K562 (cell line): ENCODE results near the gene MUC3A. TPM values are rescaled to one million over a fixed set of nuclear protein-coding genes. Genes with fewer than 3 reads are reported as not detected.

Source experiments
- ATAC-seq: fragments of 200-7000 bp; cut with Tn5 transposase; 3 replicates; pipeline ENCODE4 v1.9.1; 2020; ENCODE audit warnings: moderate library complexity
- BruUV-seq: library from RNA; stranded (reverse); fragments of 400-500 nt; replicated peaks from 2 replicates; lab custom pipeline; 2021; lab: Mats Ljungman, UMichigan
- CTCF ChIA-PET: fragments of 300-600 bp; formaldehyde crosslinking; extraction: SDS; loops from one replicate; lab custom pipeline; 2021; ENCODE audit warnings: low intra/inter-chr PET ratio; lab: Yijun Ruan, JAX
- POLR2A ChIA-PET: fragments of 300-600, 350-650 bp; sonication (Branson Sonifier 250); formaldehyde crosslinking; extraction: SDS; loops from one replicate; lab custom pipeline; 2021; ENCODE audit warnings: antibody characterized with exemption, inconsistent platforms; lab: Yijun Ruan, JAX
- DNase-seq, 4 experiments: peaks; one replicate each; pipeline versions ENCODE4 v3.0.0 to v3.0.0-alpha.2; 2011 to 2018; ENCODE audit warnings: low spot score in 3 of 4, mixed read lengths in 3 of 4; ENCODE audit errors: extremely low read depth in 1 of 4
- FAIRE-seq: peaks from 2 replicates; lab custom pipeline; 2011; peaks lifted over from hg19 to GRCh38; lab: Jason Lieb, UNC
- H2AFZ ChIP-seq: 2 replicates; pipeline ENCODE4 v1.6.0; 2011; ENCODE audit warnings: low read depth, low read length, control low read depth, inconsistent platforms
- H3K27ac ChIP-seq: fragments of 200-600 bp; 3 replicates; pipeline ENCODE4 v1.8.0; 2011; ENCODE audit warnings: low read depth, mild to moderate bottlenecking, control low read depth, inconsistent platforms, low read length, moderate library complexity, mixed read lengths; ENCODE audit errors: extremely low read depth
- H3K27me3 ChIP-seq, 2 experiments: fragments of 300-600 bp in 1 of 2; 2 replicates in 1 of 2; 3 replicates in 1 of 2; pipeline versions ENCODE4 v1.6.0 to v1.8.0; 2011; ENCODE audit warnings: inconsistent platforms in 2 of 2, low read length in 2 of 2, mild to moderate bottlenecking in 1 of 2, mixed read lengths in 1 of 2, moderate library complexity in 1 of 2; ENCODE audit not compliant: control insufficient read depth in 2 of 2, insufficient read depth in 2 of 2
- H3K36me3 ChIP-seq: fragments of 300-600 bp; 3 replicates; pipeline ENCODE4 v1.8.0; 2011; ENCODE audit warnings: mild to moderate bottlenecking, low read length, inconsistent platforms; ENCODE audit not compliant: control insufficient read depth, insufficient read depth
- H3K4me1 ChIP-seq, 2 experiments: fragments of 200-600 bp in 1 of 2; replicated peaks in 1 of 2; 2 replicates in 1 of 2; 3 replicates in 1 of 2; pipeline versions ENCODE4 v1.5.1 to v1.8.0; 2011; ENCODE audit warnings: inconsistent platforms in 2 of 2, low read length in 2 of 2, mild to moderate bottlenecking in 1 of 2, mixed read lengths in 1 of 2, moderate library complexity in 1 of 2; ENCODE audit not compliant: control insufficient read depth in 2 of 2, insufficient read depth in 2 of 2
- H3K4me2 ChIP-seq: 2 replicates; pipeline ENCODE4 v1.6.1; 2011; ENCODE audit warnings: low read length, control low read depth, inconsistent platforms, mixed read lengths; ENCODE audit not compliant: insufficient read depth
- H3K4me3 ChIP-seq: fragments of 200-600 bp; sonication (generic), shearing (Covaris generic); 2 replicates; pipeline ENCODE4 v1.5.1; 2016; ENCODE audit warnings: control low read depth, inconsistent platforms
- H3K79me2 ChIP-seq: fragments of 200-600 bp; 3 replicates; pipeline ENCODE4 v1.8.0; 2011; ENCODE audit warnings: low read length, inconsistent platforms; ENCODE audit not compliant: control insufficient read depth, insufficient read depth
- H3K9ac ChIP-seq, 2 experiments: 2 replicates each; pipeline versions ENCODE4 v1.6.0 to v1.6.1; 2011; ENCODE audit warnings: low read depth in 2 of 2, low read length in 2 of 2, control low read depth in 1 of 2, inconsistent platforms in 1 of 2, mild to moderate bottlenecking in 1 of 2, mixed read lengths in 1 of 2; ENCODE audit not compliant: insufficient read depth in 1 of 2
- H3K9me1 ChIP-seq: one replicate; pipeline ENCODE4 v1.6.0; 2011; ENCODE audit warnings: inconsistent platforms, mild to moderate bottlenecking, low read length, moderate library complexity; ENCODE audit not compliant: control insufficient read depth, insufficient read depth
- H3K9me3 ChIP-seq: replicated peaks from 2 replicates; pipeline ENCODE4 v1.5.1; 2011; ENCODE audit warnings: low read depth, low read length, inconsistent platforms; ENCODE audit not compliant: control insufficient read depth, insufficient read depth
- H4K20me1 ChIP-seq: replicated peaks from 2 replicates; pipeline ENCODE4 v1.6.1; 2011; ENCODE audit warnings: low read length, inconsistent platforms, mixed read lengths; ENCODE audit not compliant: control insufficient read depth, insufficient read depth
- BMI1 ChIP-seq: fragments of 150-350 bp; IDR thresholded peaks from 2 replicates; pipeline ENCODE4 v1.6.1; 2014; ENCODE audit warnings: low read length
- CBX1 ChIP-seq: sonication (generic); IDR thresholded peaks from 2 replicates; pipeline ENCODE4 v1.6.1; 2016; ENCODE audit warnings: antibody characterized with exemption, low read depth, mild to moderate bottlenecking
- E2F4 ChIP-seq: sonication (generic); formaldehyde crosslinking; IDR thresholded peaks from 2 replicates; pipeline ENCODE4 v1.8.0; 2022; ENCODE audit warnings: mild to moderate bottlenecking, low read depth, missing genetic modification reagents
- ETV5 ChIP-seq: sonication (generic); formaldehyde crosslinking; IDR thresholded peaks from 2 replicates; pipeline ENCODE4 v1.4.0; 2020; ENCODE audit warnings: low read depth, mild to moderate bottlenecking, missing genetic modification reagents
- FIP1L1 ChIP-seq: fragments of 200-400 bp; formaldehyde crosslinking; IDR thresholded peaks from 2 replicates; pipeline ENCODE4 v1.6.1; 2018; ENCODE audit warnings: mild to moderate bottlenecking, low read depth, low read length; ENCODE audit not compliant: poor library complexity, severe bottlenecking
- FOS ChIP-seq: IDR thresholded peaks from 3 replicates; pipeline ENCODE4 v1.6.1; 2011; ENCODE audit not compliant: insufficient read length; ENCODE audit errors: extremely low read depth
- HOXB6 ChIP-seq: fragments of 250-450 bp; sonication (Bioruptor Pico); IDR thresholded peaks from 2 replicates; pipeline ENCODE4 v1.5.1; 2022; ENCODE audit warnings: mild to moderate bottlenecking, borderline replicate concordance
- RAD21 ChIP-seq, 2 experiments: fragments of 250-450 bp in 1 of 2; fragments of 450-650 bp in 1 of 2; sonication (Bioruptor Pico) in 1 of 2; formaldehyde crosslinking in 1 of 2; IDR thresholded peaks in 1 of 2; conservative IDR thresholded peaks in 1 of 2; 2 replicates each; pipeline versions ENCODE4 v1.4.0 to v1.8.0; 2020 to 2022; ENCODE audit warnings: mild to moderate bottlenecking in 2 of 2, moderate library complexity in 1 of 2
- SMAD1 ChIP-seq: fragments of 150-350 bp; IDR thresholded peaks from 2 replicates; pipeline ENCODE4 v1.6.1; 2014; ENCODE audit warnings: low read length, low read depth; ENCODE audit not compliant: partially characterized antibody
- SMARCB1 ChIP-seq: IDR thresholded peaks from 2 replicates; pipeline ENCODE4 v1.6.1; 2011; ENCODE audit warnings: improper control_type of control experiment, low read depth; ENCODE audit not compliant: insufficient read length
- SOX6 ChIP-seq: fragments of 450-650 bp; IDR thresholded peaks from 2 replicates; pipeline ENCODE4 v1.6.1; 2014; ENCODE audit warnings: mild to moderate bottlenecking
- SRSF7 ChIP-seq: fragments of 200-400 bp; formaldehyde crosslinking; optimal IDR thresholded peaks from 2 replicates; pipeline ENCODE3; 2017; ENCODE audit warnings: mild to moderate bottlenecking, low read depth, low read length
- TFAP4 ChIP-seq: sonication (generic); formaldehyde crosslinking; IDR thresholded peaks from 2 replicates; pipeline ENCODE4 v1.8.0; 2022; ENCODE audit warnings: missing genetic modification reagents, mild to moderate bottlenecking, moderate library complexity, borderline replicate concordance
- XRCC3 ChIP-seq: fragments of 450-650 bp; IDR thresholded peaks from 2 replicates; pipeline ENCODE4 v1.6.1; 2017; ENCODE audit warnings: mild to moderate bottlenecking, moderate library complexity
- ZBTB49 ChIP-seq: sonication (generic); formaldehyde crosslinking; IDR thresholded peaks from 2 replicates; pipeline ENCODE4 v1.8.0; 2022; ENCODE audit warnings: missing genetic modification reagents, mild to moderate bottlenecking, borderline replicate concordance
- ZNF583 ChIP-seq: fragments of 250-450 bp; sonication (Bioruptor Pico); IDR thresholded peaks from 2 replicates; pipeline ENCODE4 v1.4.0; 2020
- ZNF699 ChIP-seq: fragments of 250-450 bp; sonication (Bioruptor Pico); IDR thresholded peaks from 2 replicates; pipeline ENCODE4 v1.8.0; 2021; ENCODE audit warnings: mild to moderate bottlenecking, moderate library complexity; ENCODE audit not compliant: insufficient replicate concordance
- ZNF76 ChIP-seq: fragments of 250-450 bp; sonication (Bioruptor Pico); IDR thresholded peaks from 2 replicates; pipeline ENCODE4 v1.4.0; 2020; ENCODE audit warnings: mild to moderate bottlenecking, moderate library complexity, borderline replicate concordance
- WGBS: fragments of 100-300 bp; shearing (Covaris generic); methylation state at CpG from one replicate; pipeline ENCODE4 v1.1.6; 2016; ENCODE audit warnings: low coverage, mixed read lengths; ENCODE audit not compliant: insufficient coverage; ENCODE audit errors: missing lambda C conversion rate; 5-methylcytosine and 5-hydroxymethylcytosine counted together
- in situ Hi-C: fragments of 300-500 bp; cut with MboI; formaldehyde crosslinking; loops from 4 replicates; pipeline ENCODE4 v1.15.0; 2018; ENCODE audit warnings: inconsistent platforms, mixed read lengths
- intact Hi-C: fragments of 100-400 bp; cut with micrococcal nuclease; formaldehyde crosslinking; loops from 2 replicates; pipeline ENCODE4 v1.14.2; 2022
- polyA plus RNA-seq, 8 experiments: library from polyadenylated mRNA; depleted of rRNA in 4 of 8; stranded (reverse) in 5 of 8; unstranded in 3 of 8; fragments of >200 nt; fragmentation: Nextera tagmentation in 2 of 8; fragmentation: Illumina TruSeq in 1 of 8; extraction: Ambion mirVana in 2 of 8; extraction: Trizol in 1 of 8; gene quantifications; 2 replicates each; pipeline versions ENCODE4 v1.2.1 to v1.2.3, GENCODE V29; 2011 to 2014; ENCODE audit warnings: inconsistent platforms in 1 of 8, missing spikeins in 1 of 8
- total RNA-seq, 7 experiments: library from RNA; depleted of rRNA in 6 of 7; stranded (reverse); fragments of >200 nt in 6 of 7; fragmentation: Illumina TruSeq in 2 of 7; extraction: Trizol in 2 of 7; gene quantifications; 2 replicates each; pipeline versions ENCODE4 v1.2.1 to v1.2.3, GENCODE V29; 2011 to 2021; ENCODE audit warnings: low replicate concordance in 1 of 7

Gene MUC3A
- total and polyA plus RNA-seq, 9 of the 15 experiments (the other 6 are each of a cell fraction or from before 2014, with no cell fraction given), result 0.06 to 2.2 (median 0.20) TPM; not detected in 1

- peaks cover 52 to 80% of the 10 kb centered on the region in 2 experiments for H3K27me3 ChIP-seq
- TF ChIP-seq CBX1, result no peak
- no peak for TF ChIP-seq ZBTB49 (CRISPR knock-in tag)
- no peak for TF ChIP-seq BMI1
- TF ChIP-seq ETV5 (CRISPR knock-in tag), result no peak
- no peak for TF ChIP-seq SRSF7
- TF ChIP-seq SOX6, result no peak
- TF ChIP-seq E2F4, result no peak
- no peak for TF ChIP-seq FIP1L1
- TF ChIP-seq XRCC3, result no peak
- no peak for TF ChIP-seq FOS
- TF ChIP-seq SMARCB1, result no peak
- TF ChIP-seq ZNF699 (CRISPR knock-in tag), result no peak
- TF ChIP-seq SMAD1, result no peak
- no peak for TF ChIP-seq ZNF583
- TF ChIP-seq TFAP4, result no peak
- TF ChIP-seq HOXB6 (CRISPR knock-in tag), result no peak
- TF ChIP-seq ZNF76 (CRISPR knock-in tag), result no peak
- no peak for TF ChIP-seq RAD21 (CRISPR knock-in tag; conservative IDR thresholded peaks at IDR 0.05 in 1 of 2, IDR thresholded peaks at IDR 0.05 in 1 of 2)
- TF ChIP-seq, all 486 proteins: peak for 0
- ChIA-PET CTCF (no interaction called here), POLR2A (interaction anchor here (0.6 kb wide), 1 partner anchor 58 kb away, joined by 3 read pairs; no protein-coding TSS in a partner anchor)
- Histone ChIP-seq H3K9me1 (peaks cover 10% of the 10 kb centered on the region), H2AFZ (no peak overlapping the region), H3K9ac (no peak overlapping the region), H3K36me3 (no peaks in the 10 kb centered on the region), H3K4me1 (peaks cover 12 to 25% of the 10 kb centered on the region in 2 experiments; a peak in 4 of 5 replicates), H3K79me2 (no peaks in the 10 kb centered on the region), H3K27ac (no peak overlapping the region), H4K20me1 (peaks cover 16% of the 10 kb centered on the region), H3K4me3 (no peak overlapping the region), H3K4me2 (no peak overlapping the region), H3K9me3 (no peaks in the 10 kb centered on the region)
- in situ Hi-C loops (no loop called here), intact Hi-C loops (no loop called here)
- WGBS, result 4% methylated on average over 8 of the region's 8 CpGs
- DNase-seq (no peak), ATAC-seq (no peak), FAIRE-seq (no peak)
- no TSS peak for BruUV-seq
Observed at GRCh38 chr7:100963874-100964273, 14.5 kb downstream of the MUC3A start.
